Activated naive CD4-positive, alpha-beta T cell treated with anti-CD3 and anti-CD28 coated beads, Interleukin-2, amount 10 ng/mL, durations not matched to agents 7 days and 5 days (primary cell): ENCODE data around the gene LYRM1.
"Not testable (repeated sequence)": the region's sequence is repeated elsewhere in the genome, so short reads cannot be mapped to it uniquely, and the experiment has no call there.

ENCODE experiments used
- CTCF ChIA-PET: fragments of 350-600 bp; sonication (Branson Sonifier 250); formaldehyde crosslinking; loops from one replicate; lab custom pipeline; 2021; ENCODE audit warnings: antibody characterized with exemption; lab: Charles Lee
- DNase-seq: peaks from one replicate; pipeline ENCODE4 v3.0.0-alpha.2; 2020
- H3K27ac Mint-ChIP-seq: one replicate; pipeline ENCODE4 v1.8.0; 2021; ENCODE audit warnings: mild to moderate bottlenecking, moderate library complexity, mixed read lengths
- H3K27me3 Mint-ChIP-seq: one replicate; pipeline ENCODE4 v1.8.0; 2021; ENCODE audit warnings: mild to moderate bottlenecking, mixed read lengths
- H3K36me3 Mint-ChIP-seq: one replicate; pipeline ENCODE4 v1.8.0; 2021; ENCODE audit warnings: mixed read lengths
- H3K4me1 Mint-ChIP-seq: one replicate; pipeline ENCODE4 v1.8.0; 2021; ENCODE audit warnings: mixed read lengths
- H3K4me3 Mint-ChIP-seq: one replicate; pipeline ENCODE4 v1.8.0; 2021; ENCODE audit warnings: mild to moderate bottlenecking, moderate library complexity, mixed read lengths
- H3K9me3 Mint-ChIP-seq: one replicate; pipeline ENCODE4 v1.8.0; 2021; ENCODE audit warnings: mixed read lengths

LYRM1 gene

GRCh38 chr16:20968765-20969164 is 68.2 kb downstream of the LYRM1 start:
- Mint-ChIP-seq H3K9me3 (no peaks in the 10 kb centered on the region), H3K4me1 (no peaks in the 10 kb centered on the region), H3K27me3 (peaks cover 27% of the 10 kb centered on the region), H3K27ac (no peak overlapping the region), H3K4me3 (no peak overlapping the region), H3K36me3 (no peaks in the 10 kb centered on the region)
- no peak for DNase-seq
- CTCF ChIA-PET: no interaction called here

- DNase-seq: no peak
- Mint-ChIP-seq H3K4me1 (no peaks in the 10 kb centered on the region), H3K27ac (no peak overlapping the region), H3K27me3 (peaks cover 27% of the 10 kb centered on the region), H3K36me3 (no peaks in the 10 kb centered on the region), H3K4me3 (no peak overlapping the region), H3K9me3 (no peaks in the 10 kb centered on the region)
- CTCF ChIA-PET: no interaction called here
Measured at GRCh38 chr16:20969386-20969785, 68.8 kb downstream of the LYRM1 start.

- H3K27ac Mint-ChIP-seq: no peak overlapping the region
Measured at GRCh38 chr16:20971401-20971800, 70.8 kb downstream of the LYRM1 start.

GRCh38 chr16:20973201-20973600 is 72.6 kb downstream of the LYRM1 start:
- peaks cover 31% of the 10 kb centered on the region for H3K27me3 Mint-ChIP-seq
- H3K27ac Mint-ChIP-seq, H3K9me3 Mint-ChIP-seq, H3K36me3 Mint-ChIP-seq, H3K4me1 Mint-ChIP-seq, DNase-seq, CTCF ChIA-PET, H3K4me3 Mint-ChIP-seq: not testable (repeated sequence)

More at GRCh38 chr16:20971401-20971800, 70.8 kb downstream of the LYRM1 start:
- CTCF ChIA-PET: no interaction called here
- H3K4me1 Mint-ChIP-seq: no peaks in the 10 kb centered on the region
- H3K9me3 Mint-ChIP-seq: no peaks in the 10 kb centered on the region
- DNase-seq: no peak
- H3K4me3 Mint-ChIP-seq: no peak overlapping the region
- H3K36me3 Mint-ChIP-seq: no peaks in the 10 kb centered on the region
- H3K27me3 Mint-ChIP-seq: peaks cover 35% of the 10 kb centered on the region
